WI38 (cell line): ENCODE measurements around the gene SIPA1L3.

Experiments
- H3K4me3 ChIP-seq: 2 replicates; pipeline ENCODE4 v1.5.1; 2011; ENCODE audit warnings: low read depth, mild to moderate bottlenecking, control low read depth, low read length
- CTCF ChIP-seq: IDR thresholded peaks from 2 replicates; pipeline ENCODE4 v1.5.1; 2012; ENCODE audit warnings: low read depth, mild to moderate bottlenecking, control low read depth, low read length

Gene SIPA1L3

GRCh38 chr19:38114651-38115050 is 207.6 kb downstream of the SIPA1L3 start:
- H3K4me3 ChIP-seq: no peak overlapping the region
- no peak for TF ChIP-seq CTCF

- no peak overlapping the region for H3K4me3 ChIP-seq
- TF ChIP-seq CTCF: no peak
These were observed 208.3 kb downstream of the SIPA1L3 start for GRCh38 chr19:38115271-38115802.

GRCh38 chr19:38118176-38118575 is 211.2 kb downstream of the SIPA1L3 start:
- TF ChIP-seq CTCF: no peak
- H3K4me3 ChIP-seq: no peak overlapping the region

- no peak overlapping the region for H3K4me3 ChIP-seq
- no peak for TF ChIP-seq CTCF
These were observed 213.5 kb downstream of the SIPA1L3 start for GRCh38 chr19:38120471-38121025.

- TF ChIP-seq CTCF: no peak
- no peak overlapping the region for H3K4me3 ChIP-seq
These were observed 215.5 kb downstream of the SIPA1L3 start for GRCh38 chr19:38122402-38123093.

- H3K4me3 ChIP-seq: no peak overlapping the region
- no peak for TF ChIP-seq CTCF
These were observed 218.2 kb downstream of the SIPA1L3 start for GRCh38 chr19:38125238-38125637.

GRCh38 chr19:38130399-38130798 is 223.4 kb downstream of the SIPA1L3 start:
- H3K4me3 ChIP-seq: no peak overlapping the region
- TF ChIP-seq CTCF: no peak
